Endodermal cell (in vitro differentiated cells): Measurements from ENCODE around the gene PARG. TPM values are rescaled to one million over a fixed set of nuclear protein-coding genes. Genes with fewer than 3 reads are reported as not detected.

Experiments used
- DNase-seq: peaks from one replicate; pipeline ENCODE4 v3.0.0-alpha.2; 2017
- H3K27ac ChIP-seq: 2 replicates; pipeline ENCODE4 v1.5.1; 2013; ENCODE audit warnings: mild to moderate bottlenecking, low read depth, low read length, moderate library complexity
- H3K27me3 ChIP-seq: 2 replicates; pipeline ENCODE4 v1.6.1; 2013; ENCODE audit warnings: mild to moderate bottlenecking, low read length, moderate library complexity; ENCODE audit not compliant: insufficient read depth, control insufficient read depth, poor library complexity, severe bottlenecking
- H3K36me3 ChIP-seq: 2 replicates; pipeline ENCODE4 v1.7.0; 2013; ENCODE audit warnings: mild to moderate bottlenecking, low read length, moderate library complexity; ENCODE audit not compliant: control insufficient read depth, insufficient read depth
- H3K4me1 ChIP-seq: one replicate; pipeline ENCODE4 v1.7.0; 2013; ENCODE audit warnings: low read length; ENCODE audit not compliant: control insufficient read depth, insufficient read depth
- H3K4me3 ChIP-seq: 2 replicates; pipeline ENCODE4 v1.5.1; 2013; ENCODE audit warnings: mild to moderate bottlenecking, low read length, moderate library complexity
- H3K9ac ChIP-seq: 2 replicates; pipeline ENCODE4 v1.6.1; 2013; ENCODE audit warnings: mild to moderate bottlenecking, low read length, moderate library complexity; ENCODE audit not compliant: poor library complexity, severe bottlenecking; ENCODE audit errors: extremely low read depth
- H3K9me3 ChIP-seq: 2 replicates; pipeline ENCODE4 v1.6.1; 2013; ENCODE audit warnings: mild to moderate bottlenecking, low read length, moderate library complexity; ENCODE audit not compliant: control insufficient read depth
- H3K27ac Mint-ChIP-seq: 2 replicates; pipeline ENCODE4 v1.8.0; 2020; ENCODE audit warnings: mixed read lengths
- H3K27me3 Mint-ChIP-seq: 2 replicates; pipeline ENCODE4 v1.8.0; 2021; ENCODE audit warnings: mild to moderate bottlenecking, mixed read lengths; ENCODE audit not compliant: insufficient read depth
- H3K36me3 Mint-ChIP-seq: 2 replicates; pipeline ENCODE4 v1.8.0; 2020; ENCODE audit warnings: low read depth, mixed read lengths
- H3K4me1 Mint-ChIP-seq: 2 replicates; pipeline ENCODE4 v1.8.0; 2020; ENCODE audit warnings: mixed read lengths
- H3K4me3 Mint-ChIP-seq: 2 replicates; pipeline ENCODE4 v1.8.0; 2020; ENCODE audit warnings: mild to moderate bottlenecking, moderate library complexity, mixed read lengths
- H3K9me3 Mint-ChIP-seq: 2 replicates; pipeline ENCODE4 v1.8.0; 2020; ENCODE audit warnings: mild to moderate bottlenecking, mixed read lengths
- CTCF ChIP-seq: fragments of 200-600 bp; sonication (generic); conservative IDR thresholded peaks from 2 replicates; pipeline ENCODE4 v1.5.0; 2021; ENCODE audit warnings: antibody characterized with exemption, mild to moderate bottlenecking
- WGBS, 2 experiments: methylation state at CpG; one replicate each; pipeline versions ENCODE4 v1.1.5 to v1.1.7; 2013; ENCODE audit warnings: missing lambda C conversion rate in 2 of 2, mixed read lengths in 1 of 2; ENCODE audit not compliant: insufficient coverage in 1 of 2, insufficient read length in 1 of 2; 5-methylcytosine and 5-hydroxymethylcytosine counted together
- total RNA-seq, 2 donors: library from RNA; stranded (reverse); fragmentation: NEBNext Ultra II Directional in 1 of 2; extraction: Animal tissue kit (Norgen Biotek cat#: 25700) in 1 of 2; gene quantifications; 2 replicates in 1 of 2; 3 replicates in 1 of 2; pipeline ENCODE4 v1.2.1, GENCODE V29; 2021

PARG gene
- total RNA-seq, 2 donors from 2014 or later = 66.3 to 67.4 TPM

DNA sequence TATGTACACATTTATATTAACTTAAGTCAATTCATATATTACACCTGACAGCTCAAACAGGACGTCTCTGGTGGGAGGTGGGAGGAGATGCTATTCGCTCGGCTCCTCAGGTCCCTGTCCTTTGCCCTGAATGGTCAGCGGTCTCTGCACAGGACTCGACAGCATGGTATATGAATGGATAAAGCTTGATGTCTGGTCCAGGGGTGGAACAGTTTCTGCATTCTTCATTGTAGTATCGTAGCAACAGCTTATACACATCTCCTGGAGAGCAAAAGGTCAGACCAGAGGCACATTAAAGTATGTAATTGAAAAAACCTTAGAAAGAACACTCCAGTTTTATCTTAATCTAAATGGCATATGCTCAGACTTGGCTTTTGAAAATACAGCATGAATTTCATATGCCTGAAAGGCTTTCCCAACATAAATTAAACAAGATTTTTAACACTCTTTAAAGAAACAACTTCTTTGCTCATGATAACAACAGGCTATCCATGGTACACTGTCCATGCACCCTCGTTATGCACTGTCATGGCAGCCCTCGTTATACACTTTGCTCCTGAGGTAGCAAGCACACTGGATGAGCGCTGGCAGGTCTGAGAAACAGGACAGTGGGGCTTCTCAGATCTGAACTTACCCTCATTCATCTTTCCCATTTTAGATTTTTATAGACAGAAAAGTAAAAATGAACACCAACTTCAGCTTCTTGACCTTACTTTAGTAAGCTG is 122.4 kb downstream of the PARG start:
- peaks cover 76% of the 10 kb centered on the region for H3K36me3 Mint-ChIP-seq
- peaks cover 10% of the 10 kb centered on the region for H3K9me3 Mint-ChIP-seq
- H3K4me3 Mint-ChIP-seq = no peak overlapping the region
- H3K9me3 ChIP-seq = peaks cover 10% of the 10 kb centered on the region
- H3K36me3 ChIP-seq = peaks cover 65% of the 10 kb centered on the region
- H3K27me3 ChIP-seq = no peaks in the 10 kb centered on the region
- no peak for TF ChIP-seq CTCF
- peak overlapping the region; percentile 74 for H3K27ac ChIP-seq
- no peak for DNase-seq
- peaks cover 5% of the 10 kb centered on the region for H3K4me1 Mint-ChIP-seq
- 80 to 94% methylated on average over 2 to 9 of the region's 9 CpGs for WGBS, 2 experiments
- no peaks in the 10 kb centered on the region for H3K4me1 ChIP-seq
- H3K9ac ChIP-seq = no peak overlapping the region
- H3K27ac Mint-ChIP-seq = no peak overlapping the region
- no peak overlapping the region for H3K4me3 ChIP-seq
- H3K27me3 Mint-ChIP-seq = no peaks in the 10 kb centered on the region

- Histone ChIP-seq H3K4me1 (no peaks in the 10 kb centered on the region), H3K27ac (no peak overlapping the region), H3K36me3 (peaks cover 61% of the 10 kb centered on the region), H3K27me3 (no peaks in the 10 kb centered on the region), H3K9ac (no peak overlapping the region), H3K4me3 (no peak overlapping the region), H3K9me3 (peaks cover 10% of the 10 kb centered on the region)
- H3K27me3 Mint-ChIP-seq = no peaks in the 10 kb centered on the region
- H3K27ac Mint-ChIP-seq = no peak overlapping the region
- no peak overlapping the region for H3K4me3 Mint-ChIP-seq
- DNase-seq = no peak
- H3K4me1 Mint-ChIP-seq = peaks cover 5% of the 10 kb centered on the region
- no peak for TF ChIP-seq CTCF
- WGBS, 2 experiments = 92 to 98% methylated on average over 4 to 5 of the region's 5 CpGs
- peaks cover 10% of the 10 kb centered on the region for H3K9me3 Mint-ChIP-seq
- peaks cover 73% of the 10 kb centered on the region for H3K36me3 Mint-ChIP-seq
Observed at GRCh38 chr10:49817845-49818244, 124.0 kb downstream of the PARG start.

GRCh38 chr10:49803988-49804387 is 137.8 kb downstream of the PARG start:
- peaks cover 11% of the 10 kb centered on the region for H3K9me3 Mint-ChIP-seq
- 90 to 91% methylated on average over 2 of the region's 2 CpGs for WGBS, 2 experiments
- no peak overlapping the region for H3K27ac Mint-ChIP-seq
- no peak for DNase-seq
- Histone ChIP-seq H3K9ac (no peak overlapping the region), H3K27me3 (no peaks in the 10 kb centered on the region), H3K36me3 (no peaks in the 10 kb centered on the region), H3K27ac (no peak overlapping the region), H3K4me3 (no peak overlapping the region), H3K9me3 (peaks cover 6% of the 10 kb centered on the region), H3K4me1 (no peaks in the 10 kb centered on the region)
- no peaks in the 10 kb centered on the region for H3K4me1 Mint-ChIP-seq
- no peak for TF ChIP-seq CTCF
- H3K27me3 Mint-ChIP-seq = no peaks in the 10 kb centered on the region
- H3K4me3 Mint-ChIP-seq = no peak overlapping the region
- H3K36me3 Mint-ChIP-seq = no peaks in the 10 kb centered on the region
